ENCODE results near the gene CCSER2. TPM values are rescaled to one million over a fixed set of nuclear protein-coding genes. Genes with fewer than 3 reads are reported as not detected.

The CCSER2 gene
- total RNA-seq, 1 experiment from 2014 or later = 14.1 TPM

DNA sequence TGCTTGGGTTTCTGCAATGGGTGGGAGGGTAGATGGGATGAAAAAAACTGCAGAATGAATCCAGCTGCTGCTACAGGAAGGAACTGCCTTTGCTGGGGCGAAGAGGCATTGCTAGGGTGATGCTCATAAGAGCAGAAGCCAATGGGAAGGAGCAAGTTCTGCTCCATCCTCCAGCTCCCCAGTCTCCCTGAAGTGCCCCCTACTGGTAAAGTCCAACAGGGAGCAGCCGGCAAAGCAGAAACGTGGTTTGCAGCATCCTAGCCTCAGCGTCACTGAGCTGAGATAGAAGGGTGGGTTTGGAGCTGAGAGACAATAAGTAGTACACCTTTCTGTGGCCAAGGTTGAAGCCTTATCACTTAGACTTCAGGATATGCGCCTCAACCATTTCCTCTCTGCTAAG is 220.5 kb downstream of the CCSER2 start:
- peak; percentile 62 for DNase-seq
- no peak overlapping the region for H3K4me3 ChIP-seq (ENCODE audit: insufficient read depth, low read depth, low read length)
- H3K36me3 ChIP-seq (replicated peaks; ENCODE audit: control insufficient read depth, insufficient read depth, low read length) = no peaks in the 10 kb centered on the region
- no peaks in the 10 kb centered on the region for H3K27me3 ChIP-seq (ENCODE audit: control insufficient read depth, insufficient read depth, low read length)

DNA sequence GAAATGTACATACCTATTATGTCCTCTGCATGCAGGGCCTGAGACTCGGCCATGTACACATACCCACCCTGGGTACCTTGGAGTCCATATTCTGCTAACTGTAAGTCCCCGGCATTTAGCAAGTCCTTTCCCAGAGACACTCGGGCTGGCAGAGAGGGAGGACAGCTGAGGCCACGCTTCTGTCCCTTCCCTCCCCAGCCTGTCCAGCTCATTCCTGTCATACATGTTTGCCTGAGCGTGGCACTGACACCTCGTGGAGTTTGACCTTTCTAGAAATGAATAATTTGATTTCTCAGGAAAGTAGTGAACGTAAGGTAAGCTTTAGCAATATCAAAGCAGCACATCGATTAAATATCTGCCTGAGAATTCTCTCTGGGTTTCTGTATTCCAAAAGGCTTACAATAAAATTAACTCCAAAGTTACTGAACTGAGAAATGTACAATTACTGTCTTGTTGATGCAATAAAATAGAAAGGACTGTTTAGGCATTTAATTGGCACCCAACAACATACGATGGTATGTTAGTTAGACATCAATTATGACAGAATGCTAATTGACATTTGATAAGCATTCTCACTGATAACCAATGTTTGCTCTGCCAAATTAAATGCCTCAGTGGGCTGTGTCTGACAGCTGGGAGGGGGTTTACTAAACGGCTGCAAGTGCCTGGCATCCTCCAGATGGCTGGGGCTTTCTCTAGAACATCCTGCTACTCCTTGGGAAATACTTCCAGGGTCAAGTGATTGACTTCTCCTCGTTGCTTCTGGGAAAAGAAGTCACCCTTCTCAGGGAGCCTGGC is 221.2 kb downstream of the CCSER2 start:
- no peak overlapping the region for H3K4me3 ChIP-seq (ENCODE audit: insufficient read depth, low read depth, low read length)
- no peaks in the 10 kb centered on the region for H3K27me3 ChIP-seq (ENCODE audit: control insufficient read depth, insufficient read depth, low read length)
- H3K36me3 ChIP-seq (replicated peaks; ENCODE audit: control insufficient read depth, insufficient read depth, low read length) = no peaks in the 10 kb centered on the region
- DNase-seq = no peak

DNA sequence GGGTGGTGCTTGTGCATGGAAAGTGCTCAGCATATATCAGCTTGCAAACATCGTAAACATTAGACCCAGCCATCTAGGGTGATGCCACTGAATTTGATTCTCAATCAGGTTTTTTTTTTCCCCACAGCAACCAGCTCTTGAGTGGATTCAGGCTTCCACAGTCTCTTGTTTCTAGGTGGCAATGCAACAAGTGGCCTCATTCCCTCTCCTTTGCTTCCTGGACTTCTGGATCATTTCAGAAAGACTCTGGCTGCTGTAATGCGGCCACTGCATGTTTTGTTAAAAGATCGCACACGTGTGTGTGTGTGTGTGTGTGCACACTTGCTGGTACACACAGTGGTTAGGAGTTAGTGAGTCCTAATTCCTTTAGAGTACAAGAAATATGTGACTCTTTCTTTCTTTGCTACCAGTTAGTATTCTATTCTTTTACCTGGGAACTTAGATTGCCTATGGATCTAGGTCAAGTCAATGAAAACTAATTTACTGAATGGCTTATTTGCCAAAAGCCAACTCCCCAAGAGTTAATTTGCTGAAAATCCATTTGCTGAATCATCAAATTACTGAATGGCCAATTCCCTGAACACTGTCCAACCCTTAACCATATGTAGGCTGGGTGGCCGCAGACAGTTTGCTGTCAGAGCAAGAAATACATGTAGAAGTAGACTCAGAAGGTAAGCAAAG is 222.5 kb downstream of the CCSER2 start:
- no peaks in the 10 kb centered on the region for H3K27me3 ChIP-seq (ENCODE audit: control insufficient read depth, insufficient read depth, low read length)
- no peak for DNase-seq
- no peaks in the 10 kb centered on the region for H3K36me3 ChIP-seq (replicated peaks; ENCODE audit: control insufficient read depth, insufficient read depth, low read length)
- H3K4me3 ChIP-seq (ENCODE audit: insufficient read depth, low read depth, low read length) = no peak overlapping the region

DNA sequence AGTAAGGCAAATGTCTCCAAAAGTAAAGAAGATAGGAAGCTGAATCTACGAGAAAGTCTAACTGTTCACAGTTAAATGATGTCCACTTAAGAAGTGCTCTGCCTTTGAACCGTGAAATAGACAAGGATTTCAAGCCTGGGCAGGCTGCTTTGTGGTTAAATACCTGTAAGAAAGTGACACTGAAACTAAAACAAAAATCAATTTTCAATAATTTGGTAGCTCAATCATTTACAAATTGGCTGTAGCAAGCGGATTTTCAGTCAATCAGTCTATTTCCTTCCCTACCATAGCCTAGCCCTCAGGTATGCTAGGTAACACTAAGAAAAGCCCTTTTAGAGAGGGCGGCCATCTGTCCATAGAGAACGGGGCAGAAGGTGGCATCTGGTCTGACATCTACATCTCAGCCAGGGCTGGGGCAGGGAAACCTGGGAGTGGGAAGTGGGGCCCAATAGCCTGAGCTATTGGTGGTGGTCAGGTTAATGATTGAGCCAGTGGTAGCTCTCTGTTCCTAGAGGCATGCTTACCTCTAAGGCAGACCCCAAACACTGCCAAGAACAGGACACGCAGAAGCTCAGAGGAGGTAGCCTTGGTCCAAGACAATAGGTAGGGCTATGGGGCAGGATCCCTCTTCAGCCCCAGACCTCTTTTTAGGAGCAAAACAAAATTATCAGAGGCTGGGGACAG is 223.2 kb downstream of the CCSER2 start:
- DNase-seq = no peak
- Histone ChIP-seq H3K27me3 (ENCODE audit: control insufficient read depth, insufficient read depth, low read length) (no peaks in the 10 kb centered on the region), H3K36me3 (replicated peaks; ENCODE audit: control insufficient read depth, insufficient read depth, low read length) (no peaks in the 10 kb centered on the region), H3K4me3 (ENCODE audit: insufficient read depth, low read depth, low read length) (no peak overlapping the region)

DNA sequence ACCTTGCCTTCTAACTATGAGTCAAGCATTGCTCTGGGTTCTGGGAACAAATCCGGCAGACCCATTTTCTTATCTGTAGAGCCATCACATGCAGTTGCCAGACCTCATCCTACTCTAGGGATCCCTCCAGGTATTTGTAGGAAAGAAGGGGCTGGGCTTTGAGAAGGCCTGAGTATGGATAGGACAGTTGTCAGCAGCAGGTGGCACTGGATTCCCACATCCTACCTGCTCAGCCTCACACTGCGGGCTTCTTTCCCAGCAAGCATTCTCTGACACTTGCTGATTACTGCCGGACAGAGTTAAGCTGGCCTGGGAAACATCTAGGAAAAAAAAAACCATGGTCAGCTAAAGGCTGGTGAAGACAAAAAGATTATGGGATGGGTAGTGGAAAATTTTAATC is 224.1 kb downstream of the CCSER2 start:
- Histone ChIP-seq H3K4me3 (ENCODE audit: insufficient read depth, low read depth, low read length) (no peak overlapping the region), H3K36me3 (replicated peaks; ENCODE audit: control insufficient read depth, insufficient read depth, low read length) (no peaks in the 10 kb centered on the region), H3K27me3 (ENCODE audit: control insufficient read depth, insufficient read depth, low read length) (no peaks in the 10 kb centered on the region)
- peak; percentile 57 for DNase-seq

DNA sequence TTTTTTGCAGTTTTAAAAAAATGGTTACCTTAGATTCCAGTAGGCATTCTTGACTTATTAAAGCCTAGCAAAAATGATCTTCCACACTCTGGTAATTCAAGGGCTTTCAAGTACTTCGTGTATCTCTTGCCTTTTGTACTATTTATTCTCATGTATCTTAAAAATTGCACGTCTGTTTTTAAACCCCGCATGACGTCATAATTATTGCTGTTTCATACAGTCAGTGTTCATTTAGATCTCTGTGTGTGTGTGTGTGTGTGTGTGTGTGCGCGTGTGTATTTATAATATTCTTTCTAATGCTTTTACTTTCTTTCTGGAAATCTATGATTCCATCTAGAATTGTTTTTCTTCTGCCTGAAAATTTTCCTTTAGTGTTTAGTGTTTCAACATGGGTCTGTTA is 234.2 kb downstream of the CCSER2 start:
- Histone ChIP-seq H3K4me3 (ENCODE audit: insufficient read depth, low read depth, low read length) (no peak overlapping the region), H3K27me3 (ENCODE audit: control insufficient read depth, insufficient read depth, low read length) (no peaks in the 10 kb centered on the region), H3K36me3 (replicated peaks; ENCODE audit: control insufficient read depth, insufficient read depth, low read length) (no peaks in the 10 kb centered on the region)
- DNase-seq = no peak

DNA sequence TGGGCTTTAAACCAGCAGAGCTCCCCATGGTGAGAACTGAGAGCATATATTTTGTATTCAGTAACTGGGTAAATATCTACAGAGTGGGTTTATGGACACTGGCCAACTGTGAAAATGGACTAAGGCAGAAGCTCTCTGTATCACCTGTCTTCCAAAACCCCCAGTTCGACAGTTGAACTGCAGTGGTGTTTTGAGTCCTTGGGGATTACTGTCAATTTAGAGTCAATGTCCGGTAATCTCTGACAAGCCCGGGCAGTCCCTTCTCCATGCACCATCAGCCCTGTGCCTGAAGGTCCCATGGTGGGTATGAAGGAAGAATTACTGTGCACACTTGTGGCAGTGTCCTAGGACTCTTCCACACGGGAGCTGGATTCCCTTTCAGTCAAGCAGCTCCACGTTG is 235.0 kb downstream of the CCSER2 start:
- no peaks in the 10 kb centered on the region for H3K27me3 ChIP-seq (ENCODE audit: control insufficient read depth, insufficient read depth, low read length)
- H3K4me3 ChIP-seq (ENCODE audit: insufficient read depth, low read depth, low read length) = no peak overlapping the region
- no peak for DNase-seq
- H3K36me3 ChIP-seq (replicated peaks; ENCODE audit: control insufficient read depth, insufficient read depth, low read length) = no peaks in the 10 kb centered on the region

DNA sequence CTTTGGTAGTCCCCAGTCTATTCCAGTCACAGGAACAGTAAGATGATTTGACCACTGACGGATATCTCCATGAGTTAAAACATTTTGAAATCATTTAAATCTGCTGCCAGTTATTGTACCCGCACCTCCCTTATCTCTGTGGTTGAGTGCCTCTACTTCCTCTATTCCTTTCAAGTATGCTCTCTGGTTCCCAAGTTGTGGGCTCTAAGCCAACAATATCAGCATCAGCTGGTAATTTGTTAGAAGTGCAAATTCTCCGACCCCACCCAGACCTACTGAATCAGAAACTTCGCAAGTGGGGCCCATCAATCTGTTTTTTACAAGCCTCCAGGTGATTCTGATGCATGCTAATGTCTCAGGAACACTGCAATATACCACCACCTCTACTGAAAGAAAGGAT is 235.5 kb downstream of the CCSER2 start:
- Histone ChIP-seq H3K36me3 (replicated peaks; ENCODE audit: control insufficient read depth, insufficient read depth, low read length) (no peaks in the 10 kb centered on the region), H3K27me3 (ENCODE audit: control insufficient read depth, insufficient read depth, low read length) (no peaks in the 10 kb centered on the region), H3K4me3 (ENCODE audit: insufficient read depth, low read depth, low read length) (no peak overlapping the region)
- no peak for DNase-seq

DNA sequence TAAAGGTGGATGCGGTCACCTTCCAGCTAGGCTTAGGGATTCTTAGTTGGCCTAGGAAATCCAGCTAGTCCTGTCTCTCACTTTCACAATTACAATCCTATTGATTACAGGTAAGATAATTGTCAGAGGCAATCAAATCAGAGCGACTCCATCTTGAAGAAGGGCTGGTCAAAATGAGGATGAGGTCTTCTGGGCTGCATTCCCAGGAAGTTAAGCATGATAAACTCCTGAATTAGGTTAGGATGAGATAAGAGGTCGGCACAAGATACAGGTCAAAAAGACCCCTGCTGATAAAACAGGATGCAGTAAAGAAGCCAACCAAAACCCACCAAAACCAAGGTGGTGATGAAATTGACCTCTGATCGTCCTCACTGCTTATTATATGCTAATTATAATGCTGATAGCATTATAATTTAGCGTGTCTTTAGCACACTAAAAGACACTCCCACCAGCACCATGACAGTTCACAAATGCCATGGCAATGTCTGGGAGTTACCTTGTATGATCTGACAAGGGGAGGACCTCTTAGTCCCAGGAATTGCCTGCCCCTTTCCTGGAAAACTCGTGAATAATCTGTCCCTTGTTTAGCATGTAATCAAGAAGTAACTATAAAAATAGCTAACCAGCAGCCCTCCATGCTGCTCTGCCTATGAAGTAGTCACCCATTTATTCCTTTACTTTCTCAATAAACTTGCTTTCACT is 237.6 kb downstream of the CCSER2 start:
- no peaks in the 10 kb centered on the region for H3K36me3 ChIP-seq (replicated peaks; ENCODE audit: control insufficient read depth, insufficient read depth, low read length)
- no peak for DNase-seq
- H3K4me3 ChIP-seq (ENCODE audit: insufficient read depth, low read depth, low read length) = no peak overlapping the region
- H3K27me3 ChIP-seq (ENCODE audit: control insufficient read depth, insufficient read depth, low read length) = no peaks in the 10 kb centered on the region

DNA sequence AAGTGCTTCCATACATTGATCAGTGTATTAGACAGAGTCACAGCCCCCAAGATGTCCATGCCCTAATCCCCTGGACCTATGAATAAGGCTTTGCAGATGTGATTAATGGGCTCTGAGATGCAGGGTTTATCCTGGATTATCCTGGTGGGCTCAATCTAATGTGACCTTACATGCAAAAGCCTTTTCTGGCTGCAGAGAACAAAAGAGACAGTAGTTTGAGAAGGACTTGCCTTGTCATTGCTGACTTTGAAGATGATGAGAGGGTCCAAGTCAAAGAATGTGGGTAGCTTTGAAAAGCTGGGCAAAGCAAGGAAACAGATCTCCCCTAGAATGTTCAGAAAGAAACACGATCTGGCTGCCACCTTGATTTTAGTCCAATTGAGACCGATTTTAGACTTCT is 238.7 kb downstream of the CCSER2 start:
- DNase-seq = no peak
- H3K27me3 ChIP-seq (ENCODE audit: control insufficient read depth, insufficient read depth, low read length) = no peaks in the 10 kb centered on the region
- H3K4me3 ChIP-seq (ENCODE audit: insufficient read depth, low read depth, low read length) = no peak overlapping the region
- H3K36me3 ChIP-seq (replicated peaks; ENCODE audit: control insufficient read depth, insufficient read depth, low read length) = no peaks in the 10 kb centered on the region

Other genes starting within 250 kb of the CCSER2 start
- gene GHITM, start 189.1 kb upstream of the CCSER2 start, total RNA-seq (2014; rRNA removed; shearing (Covaris generic)) = 165 and 173 TPM in 2 replicates
- not detected in 2 replicates for gene GPR15LG, start 154.8 kb upstream of the CCSER2 start, total RNA-seq (2014; rRNA removed; shearing (Covaris generic))
- gene CDHR1, start 134.1 kb upstream of the CCSER2 start, total RNA-seq (2014; rRNA removed; shearing (Covaris generic)) = 0.90 and 1.7 TPM in 2 replicates
- gene LRIT2, start 103.0 kb upstream of the CCSER2 start, total RNA-seq (2014; rRNA removed; shearing (Covaris generic)) = not detected in 2 replicates
- not detected in 2 replicates for gene LRIT1, start 87.0 kb upstream of the CCSER2 start, total RNA-seq (2014; rRNA removed; shearing (Covaris generic))
- not detected in 2 replicates for gene RGR, start 83.5 kb upstream of the CCSER2 start, total RNA-seq (2014; rRNA removed; shearing (Covaris generic))

Data from H7 (cell line).